GM12873 (cell line): ENCODE results near the gene OR2T27.

Source experiments
- CTCF ChIP-seq: IDR thresholded peaks from 2 replicates; pipeline ENCODE4 v1.5.1; 2012; ENCODE audit warnings: low read depth, mild to moderate bottlenecking, moderate library complexity, low read length, control low read depth; ENCODE audit not compliant: insufficient read depth; ENCODE audit errors: missing control alignments

The OR2T27 gene

GRCh38 chr1:248622570-248623001 lies 32.7 kb downstream of the OR2T27 start:
- TF ChIP-seq CTCF = peak; percentile 58

GRCh38 chr1:248621770-248622169 lies 33.6 kb downstream of the OR2T27 start:
- TF ChIP-seq CTCF = no peak

- TF ChIP-seq CTCF = peak; percentile 78
Observed at GRCh38 chr1:248618878-248619277, 36.5 kb downstream of the OR2T27 start.

GRCh38 chr1:248618119-248618518 lies 37.2 kb downstream of the OR2T27 start:
- no peak for TF ChIP-seq CTCF

- no peak for TF ChIP-seq CTCF
Observed at GRCh38 chr1:248613742-248614141, 41.6 kb downstream of the OR2T27 start.

- peak; percentile 20 for TF ChIP-seq CTCF
Observed at GRCh38 chr1:248611883-248612414, 43.4 kb downstream of the OR2T27 start.

- no peak for TF ChIP-seq CTCF
Observed at GRCh38 chr1:248610301-248610700, 45.0 kb downstream of the OR2T27 start.
